H1 (cell line): Measurements from ENCODE around the gene H6PD. TPM values are rescaled to one million over a fixed set of nuclear protein-coding genes. Genes with fewer than 3 reads are reported as not detected.

ENCODE experiments used
- CTCF ChIA-PET: fragments of 300-600 bp; sonication (Branson Sonifier 250); formaldehyde crosslinking; loops from one replicate; lab custom pipeline; 2021; ENCODE audit not compliant: partially characterized antibody; lab: Charles Lee
- POLR2A ChIA-PET: fragments of 300-600 bp; sonication (Branson Sonifier 250); formaldehyde crosslinking; loops from one replicate; lab custom pipeline; 2021; ENCODE audit warnings: inconsistent platforms; ENCODE audit not compliant: partially characterized antibody; lab: Charles Lee
- DNase-seq, 2 experiments: peaks; one replicate each; pipeline versions ENCODE4 v3.0.0 to v3.0.0-alpha.2; 2010 to 2022; ENCODE audit warnings: low spot score in 2 of 2, low read depth in 1 of 2, mixed read lengths in 1 of 2
- FAIRE-seq: peaks from 2 replicates; lab custom pipeline; 2011; peaks lifted over from hg19 to GRCh38; lab: Jason Lieb, UNC
- H2AFZ ChIP-seq: 2 replicates; pipeline ENCODE4 v1.8.1; 2012; ENCODE audit warnings: low read length, inconsistent platforms
- H2AK5ac ChIP-seq: 2 replicates; pipeline ENCODE4 v1.6.1; 2013; ENCODE audit warnings: low read depth, low read length
- H2BK120ac ChIP-seq: replicated peaks from 2 replicates; pipeline ENCODE3; 2013; ENCODE audit warnings: low read depth, low read length, inconsistent platforms
- H2BK12ac ChIP-seq: 2 replicates; pipeline ENCODE4 v1.6.1; 2013; ENCODE audit warnings: low read depth, low read length
- H2BK15ac ChIP-seq: 2 replicates; pipeline ENCODE4 v1.6.1; 2013; ENCODE audit warnings: low read length
- H2BK20ac ChIP-seq: 2 replicates; pipeline ENCODE4 v1.6.1; 2013; ENCODE audit warnings: low read length
- H2BK5ac ChIP-seq: 2 replicates; pipeline ENCODE4 v1.6.1; 2013; ENCODE audit warnings: low read depth, low read length
- H3K14ac ChIP-seq: 2 replicates; pipeline ENCODE4 v1.6.1; 2013; ENCODE audit warnings: inconsistent platforms; ENCODE audit not compliant: insufficient read length
- H3K18ac ChIP-seq: 2 replicates; pipeline ENCODE4 v1.6.1; 2013; ENCODE audit warnings: low read length; ENCODE audit errors: extremely low read depth
- H3K23ac ChIP-seq: 2 replicates; pipeline ENCODE4 v1.6.1; 2013; ENCODE audit warnings: inconsistent platforms; ENCODE audit not compliant: insufficient read length
- H3K23me2 ChIP-seq: 2 replicates; pipeline ENCODE4 v1.6.1; 2013; ENCODE audit warnings: low read depth, low read length
- H3K27ac ChIP-seq: 2 replicates; pipeline ENCODE4 v1.6.1; 2011; ENCODE audit warnings: low read depth, low read length, inconsistent platforms
- H3K27me3 ChIP-seq, 4 experiments: replicated peaks in 1 of 4; 1 replicate in 1 of 4; 2 replicates in 3 of 4; pipeline versions ENCODE4 v1.6.1 to v1.8.1; 2011 to 2013; ENCODE audit warnings: low read length in 3 of 4, mild to moderate bottlenecking in 3 of 4, inconsistent platforms in 2 of 4, mixed read lengths in 2 of 4, moderate library complexity in 1 of 4; ENCODE audit not compliant: control insufficient read depth in 3 of 4, insufficient read depth in 3 of 4; ENCODE audit errors: extremely low read depth in 1 of 4
- H3K36me3 ChIP-seq, 4 experiments: 2 replicates each; pipeline versions ENCODE4 v1.6.1 to v1.8.1; 2011 to 2013; ENCODE audit warnings: mild to moderate bottlenecking in 4 of 4, low read length in 3 of 4, moderate library complexity in 2 of 4, control low read depth in 1 of 4, inconsistent platforms in 1 of 4; ENCODE audit not compliant: insufficient read depth in 4 of 4, control insufficient read depth in 2 of 4
- H3K4ac ChIP-seq: replicated peaks from 2 replicates; pipeline ENCODE3; 2013; ENCODE audit warnings: low read length, low read depth, mixed read lengths, inconsistent platforms; ENCODE audit not compliant: insufficient read length
- H3K4me1 ChIP-seq, 4 experiments: replicated peaks in 1 of 4; 1 replicate in 1 of 4; 2 replicates in 3 of 4; pipeline versions ENCODE4 v1.6.1 to v1.8.1; 2011 to 2013; ENCODE audit warnings: low read length in 3 of 4, inconsistent platforms in 2 of 4, mixed read lengths in 1 of 4; ENCODE audit not compliant: insufficient read depth in 4 of 4, control insufficient read depth in 3 of 4
- H3K4me2 ChIP-seq, 2 experiments: 2 replicates each; pipeline versions ENCODE4 v1.6.1 to v1.8.1; 2011 to 2013; ENCODE audit warnings: low read depth in 2 of 2, low read length in 2 of 2, control low read depth in 1 of 2, inconsistent platforms in 1 of 2, mild to moderate bottlenecking in 1 of 2; ENCODE audit not compliant: insufficient read depth in 1 of 2
- H3K4me3 ChIP-seq, 4 experiments: fragments of 200-600, 300-600 bp in 1 of 4; sonication (generic), shearing (Covaris generic), sonication (Bioruptor Twin) in 1 of 4; 2 replicates each; pipeline versions ENCODE4 v1.5.1 to v1.8.1; 2011 to 2016; ENCODE audit warnings: low read length in 4 of 4, low read depth in 3 of 4, control low read depth in 2 of 4, inconsistent platforms in 2 of 4, mild to moderate bottlenecking in 2 of 4, mixed read lengths in 1 of 4, moderate library complexity in 1 of 4; ENCODE audit not compliant: insufficient read depth in 2 of 4; ENCODE audit errors: extremely low read depth in 1 of 4
- H3K56ac ChIP-seq: replicated peaks from 2 replicates; pipeline ENCODE3; 2013; ENCODE audit warnings: low read depth, mild to moderate bottlenecking, mixed read lengths, low read length, inconsistent platforms; ENCODE audit not compliant: insufficient read length
- H3K79me1 ChIP-seq: 2 replicates; pipeline ENCODE4 v1.6.1; 2013; ENCODE audit warnings: low read depth, low read length, control low read depth
- H3K79me2 ChIP-seq, 2 experiments: 2 replicates each; pipeline versions ENCODE4 v1.6.1 to v1.8.1; 2012 to 2013; ENCODE audit warnings: low read length in 2 of 2, mild to moderate bottlenecking in 2 of 2, inconsistent platforms in 1 of 2; ENCODE audit not compliant: insufficient read depth in 2 of 2, control insufficient read depth in 1 of 2
- H3K9ac ChIP-seq, 4 experiments: replicated peaks in 1 of 4; 1 replicate in 1 of 4; 2 replicates in 3 of 4; pipeline versions ENCODE4 v1.6.1 to v1.8.1; 2011 to 2013; ENCODE audit warnings: low read depth in 3 of 4, low read length in 3 of 4, control low read depth in 2 of 4, mild to moderate bottlenecking in 2 of 4, moderate library complexity in 2 of 4, inconsistent platforms in 1 of 4; ENCODE audit errors: extremely low read depth in 1 of 4
- H3K9me3 ChIP-seq, 2 experiments: 2 replicates each; pipeline versions ENCODE4 v1.6.1 to v1.8.1; 2012 to 2013; ENCODE audit warnings: mild to moderate bottlenecking in 2 of 2, moderate library complexity in 2 of 2, control low read depth in 1 of 2, inconsistent platforms in 1 of 2, low read depth in 1 of 2, low read length in 1 of 2, mixed read lengths in 1 of 2; ENCODE audit not compliant: insufficient read depth in 2 of 2
- H4K20me1 ChIP-seq, 2 experiments: replicated peaks in 1 of 2; 2 replicates each; pipeline versions ENCODE3 to v1.8.1; 2011 to 2013; ENCODE audit warnings: inconsistent platforms in 2 of 2, low read length in 2 of 2, mild to moderate bottlenecking in 1 of 2; ENCODE audit not compliant: insufficient read depth in 2 of 2, control insufficient read depth in 1 of 2
- H4K5ac ChIP-seq: 2 replicates; pipeline ENCODE4 v1.6.1; 2013; ENCODE audit warnings: low read length, low read depth, mixed read lengths, inconsistent platforms; ENCODE audit not compliant: insufficient read length
- H4K8ac ChIP-seq: 2 replicates; pipeline ENCODE4 v1.8.0; 2013; ENCODE audit warnings: mild to moderate bottlenecking, moderate library complexity, low read length, inconsistent platforms; ENCODE audit not compliant: insufficient read depth; ENCODE audit errors: extremely low read depth
- H4K91ac ChIP-seq: replicated peaks from 2 replicates; pipeline ENCODE3; 2013; ENCODE audit warnings: low read length, mixed read lengths, inconsistent platforms; ENCODE audit not compliant: insufficient read length
- CEBPB ChIP-seq: IDR thresholded peaks from 2 replicates; pipeline ENCODE4 v1.6.1; 2012; ENCODE audit warnings: low read depth, low read length
- HDAC2 ChIP-seq, 2 experiments: fragments of 300-600 bp in 1 of 2; sonication (generic) in 1 of 2; IDR thresholded peaks; 2 replicates each; pipeline ENCODE4 v1.6.1; 2011 to 2012; ENCODE audit warnings: low read depth in 2 of 2, low read length in 2 of 2, mild to moderate bottlenecking in 2 of 2, moderate library complexity in 2 of 2, borderline replicate concordance in 1 of 2, inconsistent platforms in 1 of 2
- POLR2AphosphoS5 ChIP-seq: IDR thresholded peaks from 2 replicates; pipeline ENCODE4 v1.6.1; 2011; ENCODE audit warnings: low read depth, low read length
- POU5F1 ChIP-seq: IDR thresholded peaks from 2 replicates; pipeline ENCODE4 v1.6.1; 2011; ENCODE audit warnings: low read depth, mild to moderate bottlenecking, low read length, moderate library complexity
- RBBP5 ChIP-seq: IDR thresholded peaks from 2 replicates; pipeline ENCODE4 v1.7.1; 2012; ENCODE audit warnings: low read depth, mild to moderate bottlenecking, inconsistent platforms, low read length, moderate library complexity, borderline replicate concordance
- SIRT6 ChIP-seq: IDR thresholded peaks from one replicate; pipeline ENCODE4 v1.7.1; 2012; ENCODE audit warnings: low read length, inconsistent platforms
- SIX5 ChIP-seq: IDR thresholded peaks from 2 replicates; pipeline ENCODE4 v1.6.1; 2011; ENCODE audit warnings: mild to moderate bottlenecking, low read depth, low read length
- TEAD4 ChIP-seq: IDR thresholded peaks from 2 replicates; pipeline ENCODE4 v1.6.1; 2012; ENCODE audit warnings: low read depth, low read length, inconsistent platforms, mixed read lengths
- WGBS, 2 experiments: shearing (Covaris generic) in 1 of 2; methylation state at CpG; one replicate each; pipeline versions ENCODE4 v1.1.6 to v1.1.7; 2013 to 2015; ENCODE audit warnings: low lambda C conversion rate in 2 of 2, mixed read lengths in 2 of 2, inconsistent platforms in 1 of 2, low coverage in 1 of 2, missing lambda C conversion rate in 1 of 2; ENCODE audit not compliant: insufficient replicate concordance in 2 of 2, insufficient coverage in 1 of 2, insufficient read length in 1 of 2; ENCODE audit errors: extremely low coverage in 1 of 2, missing lambda C conversion rate in 1 of 2; 5-methylcytosine and 5-hydroxymethylcytosine counted together
- polyA plus RNA-seq, 7 experiments: library from polyadenylated mRNA; depleted of rRNA in 3 of 7; stranded (reverse) in 5 of 7; unstranded in 2 of 7; fragments of >200 nt in 5 of 7; fragments of 200-250 nt in 2 of 7; gene quantifications; 1 replicate in 5 of 7; 2 replicates in 1 of 7; 4 replicates in 1 of 7; pipeline versions ENCODE4 v1.2.1 to v1.2.3, GENCODE V29; 2011 to 2013; ENCODE audit warnings: missing spikeins in 2 of 7, mixed read lengths in 2 of 7
- total RNA-seq: library from RNA; stranded (reverse); fragmentation: NEBNext Ultra II Directional; extraction: Animal tissue kit (Norgen Biotek cat#: 25700); gene quantifications from 2 replicates; pipeline ENCODE4 v1.2.1, GENCODE V29; 2021
- TF ChIP-seq, protein P1 (sequence below): IDR thresholded peaks from 2 replicates; pipeline ENCODE4 v1.6.1; 2011; ENCODE audit warnings: low read depth, mild to moderate bottlenecking, low read length; ENCODE audit not compliant: insufficient read depth
- TF ChIP-seq, protein P2 (sequence below): IDR thresholded peaks from 2 replicates; pipeline ENCODE4 v1.6.1; 2012; ENCODE audit warnings: low read length, inconsistent platforms
- TF ChIP-seq, protein P3 (sequence below): IDR thresholded peaks from 2 replicates; pipeline ENCODE4 v1.6.1; 2011; ENCODE audit warnings: low read length, improper control_type of control experiment

Gene H6PD
- total and polyA plus RNA-seq, 2 of the 8 experiments (the other 6 are each of a cell fraction or from before 2014, with no cell fraction given) = 3.6 to 3.8 TPM

DNA sequence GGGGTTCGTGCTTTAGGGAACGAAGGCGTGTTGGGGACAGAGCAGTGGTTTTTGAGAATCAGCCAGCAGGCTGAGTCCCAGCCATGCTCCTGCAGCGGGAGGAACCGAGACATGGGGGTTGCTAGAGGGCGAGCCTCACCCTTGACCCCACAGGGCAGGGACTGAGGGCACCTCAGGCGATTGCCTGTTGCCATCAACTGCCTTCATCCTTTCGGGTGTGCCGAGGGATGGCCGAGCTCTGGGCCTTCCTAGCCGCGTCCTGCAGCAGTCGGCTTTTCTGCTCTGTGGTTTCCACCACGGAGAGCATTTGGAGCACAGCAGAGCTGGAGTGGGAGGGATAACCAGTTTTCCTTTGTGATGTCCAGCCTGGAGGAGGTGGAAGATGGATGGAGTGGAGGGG is 71.4 kb downstream of the H6PD start:
- no peak for FAIRE-seq
- no peak overlapping the region for H4K8ac ChIP-seq
- H3K9ac ChIP-seq = no peak overlapping the region
- no peaks in the 10 kb centered on the region; a peak in 1 of 4 replicates for H3K79me2 ChIP-seq
- H3K23me2 ChIP-seq = no peaks in the 10 kb centered on the region
- no peaks in the 10 kb centered on the region for H3K9me3 ChIP-seq
- no peak overlapping the region for H3K4me3 ChIP-seq
- H3K27ac ChIP-seq = no peak overlapping the region
- H3K36me3 ChIP-seq = no peaks in the 10 kb centered on the region
- no peak overlapping the region for H2BK120ac ChIP-seq
- no peak overlapping the region; the same call in 1 of the 2 replicates for H3K18ac ChIP-seq
- no peaks in the 10 kb centered on the region for H3K27me3 ChIP-seq
- H3K56ac ChIP-seq = no peak overlapping the region
- no peak overlapping the region for H2BK15ac ChIP-seq
- no peak overlapping the region for H3K14ac ChIP-seq
- H2AK5ac ChIP-seq = no peak overlapping the region
- H3K4me2 ChIP-seq = no peak overlapping the region
- H3K4ac ChIP-seq = no peak overlapping the region
- no peak overlapping the region for H2AFZ ChIP-seq
- CTCF ChIA-PET = interaction anchor here (1.0 to 3.2 kb wide), 4 partner anchors 14 to 56 kb away, joined by 3 to 8 read pairs (median 4); no protein-coding TSS in a partner anchor
- H4K20me1 ChIP-seq = peaks cover 0 to 11% of the 10 kb centered on the region in 2 experiments
- no peak overlapping the region for H4K5ac ChIP-seq
- H3K79me1 ChIP-seq = peaks cover 3% of the 10 kb centered on the region
- POLR2A ChIA-PET = interaction anchor here (2.6 kb wide), 1 partner anchor 14 kb away, joined by 8 read pairs; no protein-coding TSS in a partner anchor
- H3K4me1 ChIP-seq = no peaks in the 10 kb centered on the region; a peak in 1 of 7 replicates
- DNase-seq = no peak
- H2BK5ac ChIP-seq = no peak overlapping the region
- H2BK12ac ChIP-seq = no peak overlapping the region
- H3K23ac ChIP-seq = no peak overlapping the region
- 91% methylated on average over 11 of the region's 14 CpGs; no CpG with 5 or more reads in 1 of the 2 experiments for WGBS, 2 experiments
- H2BK20ac ChIP-seq = no peak overlapping the region
- no peak overlapping the region for H4K91ac ChIP-seq
- TF ChIP-seq RBBP5 (no peak), POLR2AphosphoS5 (no peak), CEBPB (no peak), HDAC2 (IDR thresholded peaks at IDR 0.05; ENCODE audit: borderline replicate concordance in 1 of 2, low read depth in 2 of 2, low read length in 2 of 2) (no peak), SIX5 (no peak), SIRT6 (no peak), POU5F1 (no peak), TEAD4 (no peak)
- TF ChIP-seq, protein P1, sequence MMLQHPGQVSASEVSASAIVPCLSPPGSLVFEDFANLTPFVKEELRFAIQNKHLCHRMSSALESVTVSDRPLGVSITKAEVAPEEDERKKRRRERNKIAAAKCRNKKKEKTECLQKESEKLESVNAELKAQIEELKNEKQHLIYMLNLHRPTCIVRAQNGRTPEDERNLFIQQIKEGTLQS = no peak
- TF ChIP-seq, protein P2, sequence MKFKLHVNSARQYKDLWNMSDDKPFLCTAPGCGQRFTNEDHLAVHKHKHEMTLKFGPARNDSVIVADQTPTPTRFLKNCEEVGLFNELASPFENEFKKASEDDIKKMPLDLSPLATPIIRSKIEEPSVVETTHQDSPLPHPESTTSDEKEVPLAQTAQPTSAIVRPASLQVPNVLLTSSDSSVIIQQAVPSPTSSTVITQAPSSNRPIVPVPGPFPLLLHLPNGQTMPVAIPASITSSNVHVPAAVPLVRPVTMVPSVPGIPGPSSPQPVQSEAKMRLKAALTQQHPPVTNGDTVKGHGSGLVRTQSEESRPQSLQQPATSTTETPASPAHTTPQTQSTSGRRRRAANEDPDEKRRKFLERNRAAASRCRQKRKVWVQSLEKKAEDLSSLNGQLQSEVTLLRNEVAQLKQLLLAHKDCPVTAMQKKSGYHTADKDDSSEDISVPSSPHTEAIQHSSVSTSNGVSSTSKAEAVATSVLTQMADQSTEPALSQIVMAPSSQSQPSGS = no peak
- TF ChIP-seq, protein P3, sequence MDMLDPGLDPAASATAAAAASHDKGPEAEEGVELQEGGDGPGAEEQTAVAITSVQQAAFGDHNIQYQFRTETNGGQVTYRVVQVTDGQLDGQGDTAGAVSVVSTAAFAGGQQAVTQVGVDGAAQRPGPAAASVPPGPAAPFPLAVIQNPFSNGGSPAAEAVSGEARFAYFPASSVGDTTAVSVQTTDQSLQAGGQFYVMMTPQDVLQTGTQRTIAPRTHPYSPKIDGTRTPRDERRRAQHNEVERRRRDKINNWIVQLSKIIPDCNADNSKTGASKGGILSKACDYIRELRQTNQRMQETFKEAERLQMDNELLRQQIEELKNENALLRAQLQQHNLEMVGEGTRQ = no peak
